ENCODE results near the gene GSC2.

Gene GSC2

GRCh38 chr22:19152942-19153883 lies 3.1 kb upstream of the GSC2 start:
- no peak for DNase-seq

GRCh38 chr22:19151329-19152191 lies 1.5 kb upstream of the GSC2 start:
- DNase-seq, result no peak

GRCh38 chr22:19150482-19151328 lies 613 bp upstream of the GSC2 start:
- no peak for DNase-seq

- no peak for DNase-seq
Measured at GRCh38 chr22:19149047-19149883, 827 bp downstream of the GSC2 start.

GRCh38 chr22:19148417-19149046 lies 1.6 kb downstream of the GSC2 start:
- DNase-seq, result no peak

GRCh38 chr22:19147195-19147780 lies 2.8 kb downstream of the GSC2 start:
- DNase-seq, result no peak

GRCh38 chr22:19146215-19146968 lies 3.7 kb downstream of the GSC2 start:
- DNase-seq, result no peak

GRCh38 chr22:19143967-19144400 lies 6.1 kb downstream of the GSC2 start:
- no peak for DNase-seq

- DNase-seq, result no peak
Measured at GRCh38 chr22:19143212-19143611, 6.9 kb downstream of the GSC2 start.

- no peak for DNase-seq
Measured at GRCh38 chr22:19142394-19142793, 7.7 kb downstream of the GSC2 start.

GRCh38 chr22:19139974-19140373 lies 10.1 kb downstream of the GSC2 start:
- DNase-seq, result no peak

- no peak for DNase-seq
Measured at GRCh38 chr22:19139001-19139356, 11.1 kb downstream of the GSC2 start.

- no peak for DNase-seq
Measured at GRCh38 chr22:19138217-19139000, 11.7 kb downstream of the GSC2 start.

- no peak for DNase-seq
Measured at GRCh38 chr22:19137384-19138216, 12.5 kb downstream of the GSC2 start.

- DNase-seq, result no peak
Measured at GRCh38 chr22:19136915-19137314, 13.2 kb downstream of the GSC2 start.

GRCh38 chr22:19134874-19135273 lies 15.2 kb downstream of the GSC2 start:
- no peak for DNase-seq

GRCh38 chr22:19134176-19134831 lies 15.8 kb downstream of the GSC2 start:
- no peak for DNase-seq

- DNase-seq, result no peak
Measured at GRCh38 chr22:19133561-19133960, 16.5 kb downstream of the GSC2 start.

Data from activated gamma-delta T cell (primary cell).